Hindlimb muscle (tissue), 1 donor: ENCODE results near the gene RASA4B. TPM values are rescaled to one million over a fixed set of nuclear protein-coding genes. Genes with fewer than 3 reads are reported as not detected.
"Not testable (repeated sequence)": the region's sequence is repeated elsewhere in the genome, so short reads cannot be mapped to it uniquely, and the experiment has no call there.

Experiments used
- DNase-seq: peaks from one replicate; pipeline ENCODE4 v3.0.0-alpha.2; 2013
- polyA plus RNA-seq: library from polyadenylated mRNA; unstranded; fragments of 120-200 nt; gene quantifications from one replicate; pipeline ENCODE4 v1.2.1, GENCODE V29; 2013; ENCODE audit not compliant: insufficient read length

The RASA4B gene
- polyA plus RNA-seq, 1 donor, result 37.1 TPM

GRCh38 chr7:102473271-102473991 is 44.1 kb downstream of the RASA4B start:
- DNase-seq, result no peak

- no peak for DNase-seq
Measured at GRCh38 chr7:102472126-102473041, 45.2 kb downstream of the RASA4B start.

- no peak for DNase-seq
Measured at GRCh38 chr7:102471791-102472125, 45.8 kb downstream of the RASA4B start.

GRCh38 chr7:102469972-102470825 is 47.4 kb downstream of the RASA4B start:
- no peak for DNase-seq

- DNase-seq, result no peak
Measured at GRCh38 chr7:102469351-102469971, 48.1 kb downstream of the RASA4B start.

- no peak for DNase-seq
Measured at GRCh38 chr7:102468478-102469350, 48.9 kb downstream of the RASA4B start.

GRCh38 chr7:102467581-102468477 is 49.7 kb downstream of the RASA4B start:
- DNase-seq, result no peak

- no peak for DNase-seq
Measured at GRCh38 chr7:102466097-102466496, 51.5 kb downstream of the RASA4B start.

- DNase-seq, result peak; percentile 95
Measured at GRCh38 chr7:102464577-102465280, 52.8 kb downstream of the RASA4B start, which contains the start of the genes ALKBH4 and LRWD1. Gene ALKBH4 (minus strand): TSS chr7:102464863. CDS start chr7:102464836, 27 bp downstream. Gene LRWD1 (plus strand): TSS chr7:102464984. CDS start chr7:102465081, 97 bp downstream.

GRCh38 chr7:102463841-102464576 is 53.6 kb downstream of the RASA4B start:
- DNase-seq, result peak; percentile 31

GRCh38 chr7:102460467-102460866 is 57.1 kb downstream of the RASA4B start:
- DNase-seq, result no peak

- no peak for DNase-seq
Measured at GRCh38 chr7:102459221-102459844, 58.2 kb downstream of the RASA4B start.

GRCh38 chr7:102457352-102457924 is 60.1 kb downstream of the RASA4B start:
- no peak for DNase-seq

- DNase-seq, result no peak
Measured at GRCh38 chr7:102456327-102456726, 61.2 kb downstream of the RASA4B start.

GRCh38 chr7:102455596-102455995 is 62.0 kb downstream of the RASA4B start:
- no peak for DNase-seq

GRCh38 chr7:102454932-102455331 is 62.6 kb downstream of the RASA4B start:
- DNase-seq, result not testable (repeated sequence)

- DNase-seq, result no peak
Measured at GRCh38 chr7:102454468-102454867, 63.1 kb downstream of the RASA4B start.

- no peak for DNase-seq
Measured at GRCh38 chr7:102453319-102453718, 64.3 kb downstream of the RASA4B start.
